Endothelial cell of umbilical vein (primary cell): ENCODE data around the gene GPR18. TPM values are rescaled to one million over a fixed set of nuclear protein-coding genes. Genes with fewer than 3 reads are reported as not detected.

Experiments used
- BruUV-seq: library from RNA; stranded (reverse); fragments of 400-500 nt; replicated peaks from 2 replicates; lab custom pipeline; 2021; lab: Mats Ljungman, UMichigan
- CTCF ChIA-PET: fragments of 300-600, 350-600 bp; sonication (Branson Sonifier 250); formaldehyde crosslinking; loops from one replicate; lab custom pipeline; 2021; ENCODE audit warnings: antibody characterized with exemption, inconsistent platforms; lab: Charles Lee
- POLR2A ChIA-PET: fragments of 300-600, 350-600 bp; sonication (Branson Sonifier 250); formaldehyde crosslinking; loops from one replicate; lab custom pipeline; 2021; ENCODE audit warnings: antibody characterized with exemption, inconsistent platforms; lab: Charles Lee
- DNase-seq: peaks from one replicate; pipeline ENCODE4 v3.0.0-alpha.2; 2011; ENCODE audit warnings: low read depth, low spot score
- FAIRE-seq: peaks from 2 replicates; lab custom pipeline; 2011; peaks lifted over from hg19 to GRCh38; lab: Jason Lieb, UNC
- H2AFZ ChIP-seq: 2 replicates; pipeline ENCODE4 v1.6.0; 2012; ENCODE audit warnings: low read depth, low read length, control low read depth, inconsistent platforms
- H3K27ac ChIP-seq: 2 replicates; pipeline ENCODE4 v1.5.1; 2011; ENCODE audit warnings: low read depth, mild to moderate bottlenecking, control low read depth, low read length, moderate library complexity; ENCODE audit not compliant: insufficient read depth
- H3K27me3 ChIP-seq, 2 experiments: 2 replicates each; pipeline versions ENCODE4 v1.6.0 to v1.6.1; 2011; ENCODE audit warnings: low read length in 2 of 2, mixed read lengths in 1 of 2; ENCODE audit not compliant: control insufficient read depth in 2 of 2, insufficient read depth in 2 of 2
- H3K36me3 ChIP-seq, 2 experiments: 2 replicates in 1 of 2; 3 replicates in 1 of 2; pipeline ENCODE4 v1.5.1; 2011; ENCODE audit warnings: low read length in 2 of 2, mild to moderate bottlenecking in 1 of 2, moderate library complexity in 1 of 2; ENCODE audit not compliant: control insufficient read depth in 2 of 2, insufficient read depth in 2 of 2; ENCODE audit errors: extremely low read depth in 1 of 2
- H3K4me1 ChIP-seq: 3 replicates; pipeline ENCODE4 v1.5.1; 2011; ENCODE audit warnings: mild to moderate bottlenecking, low read length; ENCODE audit not compliant: control insufficient read depth, insufficient read depth; ENCODE audit errors: extremely low read depth
- H3K4me2 ChIP-seq: 2 replicates; pipeline ENCODE4 v1.6.1; 2011; ENCODE audit warnings: low read length, control low read depth, mixed read lengths; ENCODE audit not compliant: insufficient read depth
- H3K4me3 ChIP-seq, 3 experiments: fragments of 200-600 bp in 1 of 3; sonication (generic), shearing (Covaris generic) in 1 of 3; replicated peaks in 1 of 3; 2 replicates each; pipeline ENCODE4 v1.5.1; 2011 to 2016; ENCODE audit warnings: control low read depth in 3 of 3, low read length in 3 of 3, mild to moderate bottlenecking in 2 of 3, inconsistent platforms in 1 of 3, low read depth in 1 of 3, moderate library complexity in 1 of 3; ENCODE audit not compliant: insufficient read depth in 1 of 3
- H3K79me2 ChIP-seq: 2 replicates; pipeline ENCODE4 v1.6.0; 2012; ENCODE audit warnings: low read length, inconsistent platforms; ENCODE audit not compliant: control insufficient read depth, insufficient read depth
- H3K9ac ChIP-seq: replicated peaks from 2 replicates; pipeline ENCODE3; 2011; ENCODE audit warnings: low read length, control low read depth; ENCODE audit not compliant: insufficient read depth; ENCODE audit errors: extremely low read depth
- H3K9me1 ChIP-seq: replicated peaks from 3 replicates; pipeline ENCODE4 v1.6.0; 2011; ENCODE audit warnings: mild to moderate bottlenecking, low read length; ENCODE audit not compliant: control insufficient read depth, insufficient read depth; ENCODE audit errors: extremely low read depth
- H3K9me3 ChIP-seq: replicated peaks from 2 replicates; pipeline ENCODE4 v1.5.1; 2012; ENCODE audit warnings: low read length, inconsistent platforms; ENCODE audit not compliant: control insufficient read depth, insufficient read depth
- H4K20me1 ChIP-seq: replicated peaks from 2 replicates; pipeline ENCODE3; 2011; ENCODE audit warnings: mild to moderate bottlenecking, low read length; ENCODE audit not compliant: control insufficient read depth, insufficient read depth; ENCODE audit errors: extremely low read depth
- CTCF ChIP-seq, 2 donors: IDR thresholded peaks; 1 replicate in 1 of 2; 2 replicates in 1 of 2; pipeline ENCODE4 v1.5.1; 2011; ENCODE audit warnings: low read length in 2 of 2, mild to moderate bottlenecking in 2 of 2, moderate library complexity in 2 of 2, control low read depth in 1 of 2, inconsistent platforms in 1 of 2, low read depth in 1 of 2; ENCODE audit not compliant: insufficient read depth in 1 of 2; ENCODE audit errors: extremely low read depth in 1 of 2
- EZH2 ChIP-seq: IDR thresholded peaks from 2 replicates; pipeline ENCODE4 v1.6.1; 2012; ENCODE audit warnings: borderline replicate concordance, low read depth, mild to moderate bottlenecking, moderate library complexity, low read length, inconsistent platforms; ENCODE audit not compliant: severe bottlenecking
- FOS ChIP-seq: IDR thresholded peaks from 2 replicates; pipeline ENCODE4 v1.6.1; 2011; ENCODE audit warnings: mild to moderate bottlenecking, low read length, moderate library complexity, borderline replicate concordance; ENCODE audit not compliant: insufficient read depth
- GATA2 ChIP-seq: IDR thresholded peaks from 2 replicates; pipeline ENCODE4 v1.7.0; 2011; ENCODE audit warnings: low read depth, mild to moderate bottlenecking, moderate library complexity, mixed read lengths, low read length; ENCODE audit not compliant: insufficient read length, insufficient read depth
- JUN ChIP-seq: IDR thresholded peaks from 2 replicates; pipeline ENCODE4 v1.6.1; 2011; ENCODE audit warnings: borderline replicate concordance, low read depth; ENCODE audit not compliant: insufficient read length, insufficient read depth
- MAX ChIP-seq: IDR thresholded peaks from 2 replicates; pipeline ENCODE4 v1.6.1; 2011; ENCODE audit not compliant: insufficient read depth, insufficient read length
- MYC ChIP-seq: IDR thresholded peaks from one replicate; pipeline ENCODE4 v1.6.1; 2011; ENCODE audit warnings: mild to moderate bottlenecking, low read depth, low read length
- POLR2A ChIP-seq: IDR thresholded peaks from 2 replicates; pipeline ENCODE4 v1.6.1; 2012; ENCODE audit warnings: low read depth, mild to moderate bottlenecking, control low read depth, low read length
- POLR2AphosphoS5 ChIP-seq: IDR thresholded peaks from 2 replicates; pipeline ENCODE4 v1.6.1; 2012; ENCODE audit warnings: low read depth, mild to moderate bottlenecking, control low read depth, low read length, moderate library complexity; ENCODE audit not compliant: insufficient read depth
- dilution Hi-C: fragments of 300-500 bp; cut with MboI; formaldehyde crosslinking; loops from one replicate; pipeline ENCODE4 v1.15.0; 2019; ENCODE audit warnings: low sequenced_read_pairs; ENCODE audit not compliant: extremely low pct_ligation_motif_present
- intact Hi-C: fragments of 100-400 bp; cut with micrococcal nuclease; formaldehyde crosslinking; loops from one replicate; pipeline ENCODE4 v1.10.0; 2022
- polyA plus RNA-seq, 4 experiments: library from polyadenylated mRNA; depleted of rRNA in 3 of 4; stranded (reverse) in 3 of 4; unstranded in 1 of 4; fragments of >200 nt; gene quantifications; 2 replicates each; pipeline versions ENCODE4 v1.2.1 to v1.2.3, GENCODE V29; 2011 to 2012; ENCODE audit warnings: missing spikeins in 1 of 4
- total RNA-seq: library from RNA; stranded (reverse); gene quantifications from 2 replicates; pipeline ENCODE4 v1.2.3, GENCODE V29; 2021

GPR18 gene
- total and polyA plus RNA-seq, 2 donors (not counting 3 experiments of a cell fraction or from before 2014, with no cell fraction given): not detected

- no peaks in the 10 kb centered on the region for H3K4me1 ChIP-seq
- no peak overlapping the region for H3K4me3 ChIP-seq
- intact Hi-C loops (no loop called here), dilution Hi-C loops (no loop called here)
- H2AFZ ChIP-seq: no peak overlapping the region
- TF ChIP-seq GATA2: no peak
- no peak for TF ChIP-seq FOS
- no peak for TF ChIP-seq POLR2A
- TF ChIP-seq POLR2AphosphoS5: no peak
- no peak for FAIRE-seq
- no peak for DNase-seq
- H3K9me1 ChIP-seq: no peaks in the 10 kb centered on the region
- H3K27ac ChIP-seq: no peak overlapping the region
- ChIA-PET POLR2A (no interaction called here), CTCF (interaction anchor here (1.5 to 1.6 kb wide), 2 partner anchors 113 to 148 kb away, joined by 4 read pairs; no protein-coding TSS in a partner anchor)
- H3K27me3 ChIP-seq: no peaks in the 10 kb centered on the region
- no peaks in the 10 kb centered on the region for H3K36me3 ChIP-seq
- BruUV-seq: no TSS peak
- H3K79me2 ChIP-seq: no peaks in the 10 kb centered on the region
- no peak overlapping the region for H3K4me2 ChIP-seq
- H4K20me1 ChIP-seq: no peaks in the 10 kb centered on the region
- no peaks in the 10 kb centered on the region for H3K9me3 ChIP-seq
- no peak overlapping the region for H3K9ac ChIP-seq
Observed at GRCh38 chr13:99289271-99289670, 31.1 kb upstream of the GPR18 start.

GRCh38 chr13:99288089-99288488, 29.9 kb upstream of the GPR18 start:
- dilution Hi-C loops: no loop called here
- BruUV-seq: no TSS peak
- H2AFZ ChIP-seq: no peak overlapping the region
- FAIRE-seq: no peak
- ChIA-PET CTCF (interaction anchor here (1.5 to 1.6 kb wide), 2 partner anchors 112 to 149 kb away, joined by 4 read pairs; no protein-coding TSS in a partner anchor), POLR2A (no interaction called here)
- no peaks in the 10 kb centered on the region for H4K20me1 ChIP-seq
- TF ChIP-seq EZH2 (no peak), CTCF (IDR thresholded peaks at IDR 0.05; ENCODE audit: extremely low read depth in 1 of 2, insufficient read depth in 1 of 2, low read depth in 1 of 2, low read length in 2 of 2) (no peak), GATA2 (no peak), MAX (no peak), FOS (no peak), JUN (no peak), POLR2AphosphoS5 (no peak), MYC (no peak), POLR2A (no peak)
- H3K4me2 ChIP-seq: no peak overlapping the region
- H3K79me2 ChIP-seq: no peaks in the 10 kb centered on the region
- no peaks in the 10 kb centered on the region for H3K9me3 ChIP-seq
- DNase-seq: no peak
- H3K9me1 ChIP-seq: no peaks in the 10 kb centered on the region
- H3K27me3 ChIP-seq: no peaks in the 10 kb centered on the region
- no peak overlapping the region for H3K9ac ChIP-seq
- no peaks in the 10 kb centered on the region for H3K36me3 ChIP-seq
- intact Hi-C loops: no loop called here
- H3K4me1 ChIP-seq: no peaks in the 10 kb centered on the region
- no peak overlapping the region for H3K4me3 ChIP-seq
- no peak overlapping the region for H3K27ac ChIP-seq
